ENCODE results near the gene PCDH1. TPM values are rescaled to one million over a fixed set of nuclear protein-coding genes. Genes with fewer than 3 reads are reported as not detected.

Gene PCDH1
- total and polyA plus RNA-seq, 2 donors (not counting 3 experiments of a cell fraction or from before 2014, with no cell fraction given): 113 to 136 TPM

GRCh38 chr5:141864371-141865370, 13.5 kb downstream of the PCDH1 start:
- no peak for FAIRE-seq
- no peaks in the 10 kb centered on the region for H3K27me3 ChIP-seq (ENCODE audit: control insufficient read depth in 2 of 2, insufficient read depth in 2 of 2, low read length in 2 of 2)

More at GRCh38 chr5:141864371-141865370, 13.5 kb downstream of the PCDH1 start:
- H3K4me1 ChIP-seq (ENCODE audit: control insufficient read depth, extremely low read depth, insufficient read depth, low read length): no peaks in the 10 kb centered on the region
- no peak overlapping the region for H2AFZ ChIP-seq (ENCODE audit: low read depth, low read length)
- peaks cover 44% of the 10 kb centered on the region for H3K79me2 ChIP-seq (ENCODE audit: control insufficient read depth, insufficient read depth, low read length)
- CTCF ChIA-PET: interaction anchor here (1.5 to 1.9 kb wide), 2 partner anchors 96 to 107 kb away, joined by 6 to 8 read pairs; no protein-coding TSS in a partner anchor
- intact Hi-C loops (cut with micrococcal nuclease) (no loop called here), dilution Hi-C loops (cut with MboI; ENCODE audit: extremely low pct_ligation_motif_present, low sequenced_read_pairs) (no loop called here)
- H4K20me1 ChIP-seq (replicated peaks; ENCODE audit: control insufficient read depth, extremely low read depth, insufficient read depth, low read length): no peaks in the 10 kb centered on the region
- no peak overlapping the region for H3K4me3 ChIP-seq (replicated peaks in 1 of 3; ENCODE audit: insufficient read depth in 1 of 3, low read depth in 1 of 3, low read length in 3 of 3)
- no peak overlapping the region for H3K27ac ChIP-seq (ENCODE audit: insufficient read depth, low read depth, low read length)
- no peak for TF ChIP-seq CTCF (IDR thresholded peaks at IDR 0.05; ENCODE audit: extremely low read depth in 1 of 2, insufficient read depth in 1 of 2, low read depth in 1 of 2, low read length in 2 of 2)
- no peak for TF ChIP-seq JUN (IDR thresholded peaks at IDR 0.05; ENCODE audit: borderline replicate concordance, insufficient read depth, insufficient read length, low read depth)
- no peak for TF ChIP-seq FOS (IDR thresholded peaks at IDR 0.05; ENCODE audit: borderline replicate concordance, insufficient read depth, low read length)
- TF ChIP-seq MYC (IDR thresholded peaks at IDR 0.05; ENCODE audit: low read depth, low read length): no peak
- no peak for TF ChIP-seq POLR2A (IDR thresholded peaks at IDR 0.05; ENCODE audit: low read depth, low read length)
- no peak for TF ChIP-seq GATA2 (IDR thresholded peaks at IDR 0.05; ENCODE audit: insufficient read depth, insufficient read length, low read depth, low read length)
- no peak for TF ChIP-seq POLR2AphosphoS5 (IDR thresholded peaks at IDR 0.05; ENCODE audit: insufficient read depth, low read depth, low read length)
- no peak for TF ChIP-seq MAX (IDR thresholded peaks at IDR 0.05; ENCODE audit: insufficient read depth, insufficient read length)
- TF ChIP-seq EZH2 (IDR thresholded peaks at IDR 0.05; ENCODE audit: borderline replicate concordance, low read depth, low read length, severe bottlenecking): no peak
- no TSS peak for BruUV-seq (replicated peaks)
- H3K4me2 ChIP-seq (ENCODE audit: insufficient read depth, low read length): no peak overlapping the region
- no peak overlapping the region for H3K9ac ChIP-seq (replicated peaks; ENCODE audit: extremely low read depth, insufficient read depth, low read length)
- DNase-seq (ENCODE audit: low read depth, low spot score): no peak
- H3K9me1 ChIP-seq (replicated peaks; ENCODE audit: control insufficient read depth, extremely low read depth, insufficient read depth, low read length): no peaks in the 10 kb centered on the region
- H3K36me3 ChIP-seq (ENCODE audit: control insufficient read depth in 2 of 2, extremely low read depth in 1 of 2, insufficient read depth in 2 of 2, low read length in 2 of 2): peaks cover 45 to 67% of the 10 kb centered on the region in 2 experiments
- POLR2A ChIA-PET: no interaction called here
- H3K9me3 ChIP-seq (replicated peaks; ENCODE audit: control insufficient read depth, insufficient read depth, low read length): no peaks in the 10 kb centered on the region
